ENCODE results near the gene ZBED6.

DNA sequence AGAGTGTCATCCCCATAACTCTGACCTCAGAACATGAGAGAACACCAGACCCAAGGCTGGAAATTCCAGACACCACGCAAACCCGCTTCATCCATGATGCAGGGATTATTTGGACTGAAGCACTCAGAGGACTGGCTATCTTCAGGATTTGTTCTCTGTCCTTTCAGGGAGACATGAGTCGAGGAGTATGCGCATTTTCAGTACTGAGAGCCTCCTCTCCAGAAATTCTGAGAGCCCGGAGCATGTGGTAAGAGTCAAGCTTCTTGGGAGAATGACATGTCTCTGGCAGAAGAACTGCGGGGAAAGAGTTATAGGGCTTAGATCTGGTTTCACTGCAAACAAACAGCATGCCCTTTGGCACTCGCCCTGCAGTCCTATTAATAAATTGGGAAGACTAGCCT is 23.5 kb upstream of the ZBED6 start:
- TF ChIP-seq, protein P1, sequence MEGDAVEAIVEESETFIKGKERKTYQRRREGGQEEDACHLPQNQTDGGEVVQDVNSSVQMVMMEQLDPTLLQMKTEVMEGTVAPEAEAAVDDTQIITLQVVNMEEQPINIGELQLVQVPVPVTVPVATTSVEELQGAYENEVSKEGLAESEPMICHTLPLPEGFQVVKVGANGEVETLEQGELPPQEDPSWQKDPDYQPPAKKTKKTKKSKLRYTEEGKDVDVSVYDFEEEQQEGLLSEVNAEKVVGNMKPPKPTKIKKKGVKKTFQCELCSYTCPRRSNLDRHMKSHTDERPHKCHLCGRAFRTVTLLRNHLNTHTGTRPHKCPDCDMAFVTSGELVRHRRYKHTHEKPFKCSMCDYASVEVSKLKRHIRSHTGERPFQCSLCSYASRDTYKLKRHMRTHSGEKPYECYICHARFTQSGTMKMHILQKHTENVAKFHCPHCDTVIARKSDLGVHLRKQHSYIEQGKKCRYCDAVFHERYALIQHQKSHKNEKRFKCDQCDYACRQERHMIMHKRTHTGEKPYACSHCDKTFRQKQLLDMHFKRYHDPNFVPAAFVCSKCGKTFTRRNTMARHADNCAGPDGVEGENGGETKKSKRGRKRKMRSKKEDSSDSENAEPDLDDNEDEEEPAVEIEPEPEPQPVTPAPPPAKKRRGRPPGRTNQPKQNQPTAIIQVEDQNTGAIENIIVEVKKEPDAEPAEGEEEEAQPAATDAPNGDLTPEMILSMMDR (IDR thresholded peaks at IDR 0.05; ENCODE audit: low read length) = no peak
- TF ChIP-seq EZH2 (IDR thresholded peaks at IDR 0.05; ENCODE audit: borderline replicate concordance, low read length) = no peak

All from OCI-LY1 (cell line).